Osteoblast (primary cell): ENCODE data around the gene ZSCAN4. TPM values are rescaled to one million over a fixed set of nuclear protein-coding genes. Genes with fewer than 3 reads are reported as not detected.

Experiments
- DNase-seq: peaks from one replicate; pipeline ENCODE4 v3.0.0; 2011; ENCODE audit warnings: low spot score, mixed read lengths; ENCODE audit not compliant: insufficient read length; ENCODE audit errors: missing footprints
- H2AFZ ChIP-seq: 2 replicates; pipeline ENCODE4 v1.6.0; 2011; ENCODE audit warnings: mild to moderate bottlenecking, low read length
- H3K27ac ChIP-seq: 2 replicates; pipeline ENCODE4 v1.5.1; 2011; ENCODE audit warnings: mild to moderate bottlenecking, low read depth, low read length, moderate library complexity
- H3K27me3 ChIP-seq: 2 replicates; pipeline ENCODE4 v1.6.0; 2012; ENCODE audit warnings: mild to moderate bottlenecking, control low read depth, inconsistent platforms, low read length, moderate library complexity; ENCODE audit not compliant: insufficient read depth
- H3K36me3 ChIP-seq: 2 replicates; pipeline ENCODE4 v1.5.1; 2011; ENCODE audit warnings: mild to moderate bottlenecking, low read length, control low read depth, moderate library complexity; ENCODE audit not compliant: insufficient read depth
- H3K4me1 ChIP-seq: 2 replicates; pipeline ENCODE4 v1.5.1; 2011; ENCODE audit warnings: mild to moderate bottlenecking, low read length, control low read depth, moderate library complexity; ENCODE audit not compliant: insufficient read depth
- H3K4me2 ChIP-seq: 2 replicates; pipeline ENCODE4 v1.6.0; 2011; ENCODE audit warnings: mild to moderate bottlenecking, low read length; ENCODE audit not compliant: insufficient read depth
- H3K4me3 ChIP-seq: fragments of 200-600 bp; sonication (generic); 3 replicates; pipeline ENCODE4 v1.5.1; 2012; ENCODE audit warnings: mild to moderate bottlenecking, low read length, inconsistent platforms; ENCODE audit not compliant: insufficient read depth
- H3K79me2 ChIP-seq: 2 replicates; pipeline ENCODE4 v1.6.0; 2012; ENCODE audit warnings: mild to moderate bottlenecking, low read length, control low read depth, inconsistent platforms; ENCODE audit not compliant: insufficient read depth
- H3K9me3 ChIP-seq: 2 replicates; pipeline ENCODE4 v1.5.1; 2011; ENCODE audit warnings: low read depth, low read length, control low read depth
- H4K20me1 ChIP-seq: 2 replicates; pipeline ENCODE4 v1.6.0; 2012; ENCODE audit warnings: mild to moderate bottlenecking, low read length, control low read depth; ENCODE audit not compliant: insufficient read depth
- CTCF ChIP-seq: IDR thresholded peaks from 2 replicates; pipeline ENCODE4 v1.5.1; 2011; ENCODE audit warnings: mild to moderate bottlenecking, low read depth, low read length, moderate library complexity; ENCODE audit errors: extremely low read depth
- total RNA-seq: library from RNA; depleted of rRNA; stranded (reverse); fragments of >200 nt; gene quantifications from 2 replicates; pipeline ENCODE4 v1.2.3, GENCODE V29; 2012

The ZSCAN4 gene
- total RNA-seq = under 0.01 and 0.36 TPM in 2 replicates

GRCh38 chr19:57668635-57669034 is at the start of gene ZSCAN4:
ZSCAN4 (plus strand) TSS chr19:57668935; CDS start chr19:57676146, 7,211 bp downstream.
- no peak within 1 kb of the TSS for H3K4me3 ChIP-seq
- H3K27ac ChIP-seq = no peak within 1 kb of the TSS
- H3K27me3 ChIP-seq = no peaks in the 10 kb centered on the region
- DNase-seq = no peak
- no peaks in the 10 kb centered on the region for H3K36me3 ChIP-seq
- H3K9me3 ChIP-seq = no peaks in the 10 kb centered on the region
- TF ChIP-seq CTCF = no peak
- no peaks in the 10 kb centered on the region for H3K79me2 ChIP-seq
- H3K4me2 ChIP-seq = no peak within 1 kb of the TSS
- peaks cover 8% of the 10 kb centered on the region for H3K4me1 ChIP-seq
- H4K20me1 ChIP-seq = no peaks in the 10 kb centered on the region
- no peak within 1 kb of the TSS for H2AFZ ChIP-seq

- no peak for DNase-seq
- Histone ChIP-seq H3K4me3 (no peak overlapping the region), H3K9me3 (peaks cover 80% of the 10 kb centered on the region), H3K27ac (no peak overlapping the region), H4K20me1 (peaks cover 2% of the 10 kb centered on the region), H3K36me3 (peaks cover 75% of the 10 kb centered on the region), H3K4me1 (no peaks in the 10 kb centered on the region), H3K79me2 (peaks cover 79% of the 10 kb centered on the region), H3K4me2 (no peak overlapping the region), H3K27me3 (no peaks in the 10 kb centered on the region), H2AFZ (no peak overlapping the region)
- no peak for TF ChIP-seq CTCF
These were observed 47.9 kb upstream of the ZSCAN4 start for GRCh38 chr19:57620673-57621348.

GRCh38 chr19:57623091-57623490 is 45.6 kb upstream of the ZSCAN4 start:
- H3K79me2 ChIP-seq = peaks cover 56% of the 10 kb centered on the region

More at GRCh38 chr19:57623091-57623490, 45.6 kb upstream of the ZSCAN4 start:
- Histone ChIP-seq H3K27ac (no peak overlapping the region), H2AFZ (no peak overlapping the region), H4K20me1 (no peaks in the 10 kb centered on the region), H3K4me2 (no peak overlapping the region), H3K4me3 (no peak overlapping the region), H3K36me3 (peaks cover 53% of the 10 kb centered on the region), H3K4me1 (no peaks in the 10 kb centered on the region), H3K9me3 (peaks cover 62% of the 10 kb centered on the region), H3K27me3 (no peaks in the 10 kb centered on the region)
- TF ChIP-seq CTCF = no peak
- no peak for DNase-seq
